ENCODE data around the gene GABBR2. TPM values are rescaled to one million over a fixed set of nuclear protein-coding genes. Genes with fewer than 3 reads are reported as not detected.

GABBR2 gene
- total and polyA plus RNA-seq, 2 donors: 0.14 TPM

DNA sequence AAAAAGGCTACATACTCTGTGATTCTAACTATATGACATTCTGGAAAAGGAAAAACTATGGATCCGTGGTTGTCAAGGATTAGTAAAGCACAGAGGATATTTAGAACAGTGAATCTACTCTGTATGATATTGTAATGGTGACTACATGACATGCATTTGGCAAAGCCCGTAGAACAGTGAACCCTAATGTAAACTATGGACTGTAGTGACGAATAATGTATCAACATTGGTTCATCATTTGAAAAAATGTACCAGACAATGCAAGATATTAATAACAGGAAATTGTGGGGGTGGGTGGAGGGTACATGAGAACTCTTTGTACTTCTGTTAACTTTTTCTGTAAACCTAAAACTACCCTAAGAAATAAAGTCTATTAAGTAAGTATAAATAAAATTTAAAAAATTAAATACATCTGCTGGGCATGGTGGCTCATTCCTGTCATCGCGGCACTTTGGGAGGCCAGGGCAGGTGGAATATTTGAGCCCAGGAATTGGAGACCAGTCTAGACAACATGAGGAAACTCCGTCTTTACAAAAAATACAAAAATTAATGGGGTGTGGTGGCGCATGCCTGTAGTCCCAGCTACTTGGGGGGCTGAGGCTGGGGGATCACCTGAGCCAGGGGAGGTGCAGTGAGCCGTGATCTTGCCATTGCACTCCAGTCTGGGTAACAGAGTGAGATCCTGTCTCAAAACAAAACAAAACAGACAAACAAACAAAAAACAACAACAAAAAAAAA is 351.6 kb downstream of the GABBR2 start:
- Histone ChIP-seq H3K4me1 (ENCODE audit: control insufficient read depth in 2 of 2, insufficient read depth in 2 of 2, low read length in 2 of 2) (no peaks in the 10 kb centered on the region), H3K4me3 (ENCODE audit: low read length in 2 of 2) (no peak overlapping the region), H3K9me3 (ENCODE audit: control insufficient read depth in 2 of 2, insufficient read depth in 1 of 2, low read length in 1 of 2) (no peaks in the 10 kb centered on the region), H3K27ac (ENCODE audit: low read depth in 1 of 2, low read length in 1 of 2) (no peak overlapping the region), H3K27me3 (ENCODE audit: control insufficient read depth in 2 of 2, insufficient read depth in 1 of 2, low read length in 1 of 2) (no peaks in the 10 kb centered on the region), H3K36me3 (ENCODE audit: control insufficient read depth in 2 of 2, insufficient read depth in 2 of 2, low read length in 1 of 2) (no peaks in the 10 kb centered on the region)
- WGBS: 96% methylated on average over 8 of the region's 8 CpGs
- no peak for DNase-seq (ENCODE audit: low read depth in 6 of 9, low spot score in 9 of 9)

DNA sequence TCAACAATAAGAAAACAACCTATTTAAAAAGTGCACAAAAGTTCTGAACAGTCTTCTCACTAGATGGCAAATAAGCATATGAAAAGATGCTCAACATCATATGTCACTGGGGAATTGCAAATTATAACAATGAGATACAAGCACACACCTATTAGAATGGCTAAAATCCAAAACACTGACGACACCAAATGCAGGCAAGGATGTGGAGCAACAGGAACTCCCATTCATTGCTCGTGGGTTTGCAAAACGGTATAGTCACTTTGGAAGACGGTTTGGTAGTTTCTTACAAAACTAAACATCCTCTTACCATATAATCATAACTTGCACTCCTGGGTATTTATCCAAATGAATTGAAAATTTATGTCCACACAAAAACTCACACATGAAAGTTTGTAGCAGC is 352.4 kb downstream of the GABBR2 start:
- no peak overlapping the region for H3K27ac ChIP-seq (ENCODE audit: low read depth in 1 of 2, low read length in 1 of 2)
- no peak for DNase-seq (ENCODE audit: low read depth in 6 of 9, low spot score in 9 of 9)
- H3K4me1 ChIP-seq (ENCODE audit: control insufficient read depth in 2 of 2, insufficient read depth in 2 of 2, low read length in 2 of 2): no peaks in the 10 kb centered on the region
- H3K36me3 ChIP-seq (ENCODE audit: control insufficient read depth in 2 of 2, insufficient read depth in 2 of 2, low read length in 1 of 2): no peaks in the 10 kb centered on the region
- H3K27me3 ChIP-seq (ENCODE audit: control insufficient read depth in 2 of 2, insufficient read depth in 1 of 2, low read length in 1 of 2): no peaks in the 10 kb centered on the region
- 92% methylated on average over 4 of the region's 4 CpGs for WGBS
- H3K4me3 ChIP-seq (ENCODE audit: low read length in 2 of 2): no peak overlapping the region
- H3K9me3 ChIP-seq (ENCODE audit: control insufficient read depth in 2 of 2, insufficient read depth in 1 of 2, low read length in 1 of 2): no peaks in the 10 kb centered on the region

DNA sequence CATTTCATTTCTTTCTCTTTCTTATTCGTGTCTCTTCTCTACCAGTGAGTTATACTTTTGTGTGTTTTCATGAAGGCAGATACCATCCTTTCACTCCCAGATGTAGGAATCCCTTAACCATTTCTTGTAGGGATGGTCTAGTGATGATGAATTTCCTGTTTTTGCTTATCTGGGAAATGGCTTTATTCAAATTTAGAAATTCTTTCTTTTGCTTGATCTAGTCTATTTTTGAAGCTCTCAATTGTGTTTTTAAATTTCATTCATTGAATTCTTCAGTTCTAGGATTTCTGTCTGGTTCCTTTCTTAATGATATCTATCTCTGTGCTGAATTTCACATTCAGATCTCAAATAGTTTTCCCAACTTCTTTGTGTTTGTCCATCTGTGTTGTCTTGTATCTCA is 357.4 kb downstream of the GABBR2 start:
- 0% methylated on average over 1 of the region's 1 CpG for WGBS
- Histone ChIP-seq H3K4me1 (ENCODE audit: control insufficient read depth in 2 of 2, insufficient read depth in 2 of 2, low read length in 2 of 2) (no peaks in the 10 kb centered on the region), H3K36me3 (ENCODE audit: control insufficient read depth in 2 of 2, insufficient read depth in 2 of 2, low read length in 1 of 2) (no peaks in the 10 kb centered on the region), H3K4me3 (ENCODE audit: low read length in 2 of 2) (no peak overlapping the region), H3K27me3 (ENCODE audit: control insufficient read depth in 2 of 2, insufficient read depth in 1 of 2, low read length in 1 of 2) (no peaks in the 10 kb centered on the region), H3K9me3 (ENCODE audit: control insufficient read depth in 2 of 2, insufficient read depth in 1 of 2, low read length in 1 of 2) (no peaks in the 10 kb centered on the region), H3K27ac (ENCODE audit: low read depth in 1 of 2, low read length in 1 of 2) (no peak overlapping the region)
- DNase-seq (ENCODE audit: low read depth in 6 of 9, low spot score in 9 of 9): no peak

DNA sequence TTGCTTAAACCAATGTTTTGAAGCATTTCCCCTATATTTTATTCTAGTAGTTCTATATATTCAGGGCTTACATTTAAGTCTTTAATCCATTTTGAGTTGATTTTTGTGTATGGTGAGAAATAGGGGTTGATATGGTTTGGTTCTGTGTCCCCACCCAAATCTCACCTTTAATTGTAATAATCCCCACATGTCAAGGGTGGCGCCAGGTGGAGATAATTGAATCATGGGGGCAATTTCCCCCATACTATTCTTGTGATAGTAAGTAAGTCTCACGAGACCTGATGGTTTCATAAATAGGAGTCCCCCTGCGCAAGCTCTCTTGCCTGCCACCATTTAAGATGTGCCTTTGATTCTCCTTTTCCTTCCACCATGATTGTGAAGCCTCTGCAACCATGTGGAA is 361.1 kb downstream of the GABBR2 start:
- Histone ChIP-seq H3K27me3 (ENCODE audit: control insufficient read depth in 2 of 2, insufficient read depth in 1 of 2, low read length in 1 of 2) (peaks cover 0 to 5% of the 10 kb centered on the region in 2 donors), H3K4me1 (ENCODE audit: control insufficient read depth in 2 of 2, insufficient read depth in 2 of 2, low read length in 2 of 2) (no peaks in the 10 kb centered on the region), H3K9me3 (ENCODE audit: control insufficient read depth in 2 of 2, insufficient read depth in 1 of 2, low read length in 1 of 2) (no peaks in the 10 kb centered on the region), H3K27ac (ENCODE audit: low read depth in 1 of 2, low read length in 1 of 2) (no peak overlapping the region), H3K4me3 (ENCODE audit: low read length in 2 of 2) (no peak overlapping the region), H3K36me3 (ENCODE audit: control insufficient read depth in 2 of 2, insufficient read depth in 2 of 2, low read length in 1 of 2) (no peaks in the 10 kb centered on the region)
- WGBS: 99% methylated on average over 3 of the region's 3 CpGs
- no peak for DNase-seq (ENCODE audit: low read depth in 6 of 9, low spot score in 9 of 9)

DNA sequence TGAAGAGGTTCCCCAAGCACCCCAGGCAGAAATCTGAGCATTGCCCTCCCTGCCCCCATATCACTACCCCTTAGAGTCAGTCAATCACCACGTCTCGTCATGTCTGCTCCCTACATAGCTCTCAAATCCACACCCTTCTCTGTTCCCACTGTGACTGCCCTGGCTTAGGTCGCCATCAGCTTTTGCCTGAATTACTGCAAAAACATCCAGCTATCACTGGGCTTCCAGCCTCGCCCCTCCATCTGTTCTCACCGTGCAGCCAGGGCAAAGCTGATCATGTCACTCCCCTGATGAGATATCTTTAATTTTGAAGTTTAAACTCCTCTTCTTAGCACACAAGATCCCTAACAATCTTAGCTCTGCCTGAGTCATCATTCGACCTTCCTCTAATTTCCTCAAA is 363.7 kb downstream of the GABBR2 start:
- Histone ChIP-seq H3K27ac (ENCODE audit: low read depth in 1 of 2, low read length in 1 of 2) (no peak overlapping the region), H3K4me3 (ENCODE audit: low read length in 2 of 2) (no peak overlapping the region), H3K36me3 (ENCODE audit: control insufficient read depth in 2 of 2, insufficient read depth in 2 of 2, low read length in 1 of 2) (no peaks in the 10 kb centered on the region), H3K9me3 (ENCODE audit: control insufficient read depth in 2 of 2, insufficient read depth in 1 of 2, low read length in 1 of 2) (no peaks in the 10 kb centered on the region), H3K27me3 (ENCODE audit: control insufficient read depth in 2 of 2, insufficient read depth in 1 of 2, low read length in 1 of 2) (peaks cover 0 to 7% of the 10 kb centered on the region in 2 donors), H3K4me1 (ENCODE audit: control insufficient read depth in 2 of 2, insufficient read depth in 2 of 2, low read length in 2 of 2) (no peaks in the 10 kb centered on the region)
- no peak for DNase-seq (ENCODE audit: low read depth in 6 of 9, low spot score in 9 of 9)
- 85% methylated on average over 6 of the region's 6 CpGs for WGBS

DNA sequence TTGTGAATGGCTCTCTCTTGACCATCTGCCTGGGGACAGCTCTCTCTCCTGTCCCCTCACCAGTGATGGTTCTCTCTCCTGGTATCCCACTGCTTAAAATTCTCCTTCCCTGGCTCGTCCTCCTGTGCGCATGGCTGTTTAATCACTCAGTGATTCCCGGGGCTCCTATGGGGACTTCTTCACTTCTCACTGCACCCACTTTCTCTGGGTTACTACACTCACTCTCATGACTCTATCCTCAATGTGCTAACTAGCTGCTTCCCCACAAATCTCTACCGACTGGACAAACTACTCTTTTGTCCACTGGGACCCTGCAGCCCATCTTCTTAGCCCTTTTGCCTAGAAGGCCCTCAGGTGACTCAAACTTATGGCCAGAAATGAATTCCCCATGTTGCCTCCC is 364.2 kb downstream of the GABBR2 start:
- Histone ChIP-seq H3K4me1 (ENCODE audit: control insufficient read depth in 2 of 2, insufficient read depth in 2 of 2, low read length in 2 of 2) (no peaks in the 10 kb centered on the region), H3K27ac (ENCODE audit: low read depth in 1 of 2, low read length in 1 of 2) (no peak overlapping the region), H3K9me3 (ENCODE audit: control insufficient read depth in 2 of 2, insufficient read depth in 1 of 2, low read length in 1 of 2) (no peaks in the 10 kb centered on the region), H3K36me3 (ENCODE audit: control insufficient read depth in 2 of 2, insufficient read depth in 2 of 2, low read length in 1 of 2) (no peaks in the 10 kb centered on the region), H3K4me3 (ENCODE audit: low read length in 2 of 2) (no peak overlapping the region), H3K27me3 (ENCODE audit: control insufficient read depth in 2 of 2, insufficient read depth in 1 of 2, low read length in 1 of 2) (peaks cover 0 to 7% of the 10 kb centered on the region in 2 donors)
- no peak for DNase-seq (ENCODE audit: low read depth in 6 of 9, low spot score in 9 of 9)
- 93% methylated on average over 4 of the region's 4 CpGs for WGBS

DNA sequence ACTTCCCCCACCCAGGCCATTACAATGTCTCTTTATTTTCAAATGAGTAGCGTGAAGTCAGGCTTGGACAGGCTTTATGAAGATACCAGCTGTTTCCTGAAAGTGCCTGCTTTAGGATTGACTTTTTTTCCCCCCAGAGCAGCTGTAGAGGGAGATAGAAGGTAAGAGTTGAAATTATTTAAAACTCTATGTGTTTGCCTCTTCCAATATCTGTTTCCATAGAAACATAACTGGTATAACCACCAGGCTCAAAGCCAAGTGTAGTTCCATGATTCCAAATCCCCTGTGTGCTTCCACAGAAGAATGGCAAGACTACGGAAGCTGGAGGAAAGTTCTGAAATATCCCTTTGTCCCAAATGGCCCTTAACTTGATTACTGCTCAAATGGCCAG is 365.9 kb downstream of the GABBR2 start:
- H3K27ac ChIP-seq (ENCODE audit: low read depth in 1 of 2, low read length in 1 of 2): no peak overlapping the region
- H3K9me3 ChIP-seq (ENCODE audit: control insufficient read depth in 2 of 2, insufficient read depth in 1 of 2, low read length in 1 of 2): no peaks in the 10 kb centered on the region
- 66% methylated on average over 2 of the region's 2 CpGs for WGBS
- DNase-seq (ENCODE audit: low read depth in 6 of 9, low spot score in 9 of 9): no peak
- H3K27me3 ChIP-seq (ENCODE audit: control insufficient read depth in 2 of 2, insufficient read depth in 1 of 2, low read length in 1 of 2): peaks cover 0 to 7% of the 10 kb centered on the region in 2 donors
- H3K36me3 ChIP-seq (ENCODE audit: control insufficient read depth in 2 of 2, insufficient read depth in 2 of 2, low read length in 1 of 2): no peaks in the 10 kb centered on the region
- H3K4me3 ChIP-seq (ENCODE audit: low read length in 2 of 2): no peak overlapping the region
- no peaks in the 10 kb centered on the region for H3K4me1 ChIP-seq (ENCODE audit: control insufficient read depth in 2 of 2, insufficient read depth in 2 of 2, low read length in 2 of 2)

DNA sequence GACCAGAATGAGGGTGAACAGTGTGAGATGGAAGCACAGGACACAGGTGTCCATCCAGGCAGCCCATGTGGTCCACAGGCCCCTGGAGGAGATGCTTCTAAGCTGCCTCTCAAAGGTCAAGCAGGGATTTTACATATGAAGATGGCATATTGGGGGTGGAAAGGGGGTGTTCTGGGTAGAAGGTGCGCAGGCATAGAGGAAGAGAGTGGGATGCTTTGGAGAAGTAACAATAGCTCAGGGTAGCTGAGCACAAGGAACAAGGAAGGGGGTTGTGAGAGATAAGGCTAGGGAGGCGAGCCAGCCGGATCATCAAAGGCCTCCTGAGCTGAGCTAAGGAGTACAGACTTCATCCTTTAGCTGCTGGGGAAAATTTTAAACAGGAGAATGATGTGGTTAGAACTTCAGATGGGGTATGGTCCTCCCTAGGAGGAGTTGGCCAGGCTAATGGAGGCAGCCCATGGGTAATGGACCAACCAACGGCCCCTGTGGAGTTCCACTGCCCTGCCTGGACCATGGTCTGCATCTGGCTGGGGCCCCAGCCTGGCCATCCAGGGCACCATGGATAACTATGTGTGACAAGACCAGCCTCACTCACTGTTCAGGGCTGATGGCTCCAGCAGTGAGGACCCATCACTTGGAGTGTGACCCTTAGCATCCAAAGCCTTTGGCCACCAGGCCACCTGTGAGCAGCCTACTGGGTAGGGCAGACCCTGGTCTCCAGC is 366.5 kb downstream of the GABBR2 start:
- 93% methylated on average over 4 of the region's 4 CpGs for WGBS
- no peaks in the 10 kb centered on the region for H3K36me3 ChIP-seq (ENCODE audit: control insufficient read depth in 2 of 2, insufficient read depth in 2 of 2, low read length in 1 of 2)
- no peaks in the 10 kb centered on the region for H3K4me1 ChIP-seq (ENCODE audit: control insufficient read depth in 2 of 2, insufficient read depth in 2 of 2, low read length in 2 of 2)
- peaks cover 0 to 7% of the 10 kb centered on the region in 2 donors for H3K27me3 ChIP-seq (ENCODE audit: control insufficient read depth in 2 of 2, insufficient read depth in 1 of 2, low read length in 1 of 2)
- no peaks in the 10 kb centered on the region for H3K9me3 ChIP-seq (ENCODE audit: control insufficient read depth in 2 of 2, insufficient read depth in 1 of 2, low read length in 1 of 2)
- DNase-seq (ENCODE audit: low read depth in 6 of 9, low spot score in 9 of 9): no peak
- no peak overlapping the region for H3K4me3 ChIP-seq (ENCODE audit: low read length in 2 of 2)
- H3K27ac ChIP-seq (ENCODE audit: low read depth in 1 of 2, low read length in 1 of 2): no peak overlapping the region

DNA sequence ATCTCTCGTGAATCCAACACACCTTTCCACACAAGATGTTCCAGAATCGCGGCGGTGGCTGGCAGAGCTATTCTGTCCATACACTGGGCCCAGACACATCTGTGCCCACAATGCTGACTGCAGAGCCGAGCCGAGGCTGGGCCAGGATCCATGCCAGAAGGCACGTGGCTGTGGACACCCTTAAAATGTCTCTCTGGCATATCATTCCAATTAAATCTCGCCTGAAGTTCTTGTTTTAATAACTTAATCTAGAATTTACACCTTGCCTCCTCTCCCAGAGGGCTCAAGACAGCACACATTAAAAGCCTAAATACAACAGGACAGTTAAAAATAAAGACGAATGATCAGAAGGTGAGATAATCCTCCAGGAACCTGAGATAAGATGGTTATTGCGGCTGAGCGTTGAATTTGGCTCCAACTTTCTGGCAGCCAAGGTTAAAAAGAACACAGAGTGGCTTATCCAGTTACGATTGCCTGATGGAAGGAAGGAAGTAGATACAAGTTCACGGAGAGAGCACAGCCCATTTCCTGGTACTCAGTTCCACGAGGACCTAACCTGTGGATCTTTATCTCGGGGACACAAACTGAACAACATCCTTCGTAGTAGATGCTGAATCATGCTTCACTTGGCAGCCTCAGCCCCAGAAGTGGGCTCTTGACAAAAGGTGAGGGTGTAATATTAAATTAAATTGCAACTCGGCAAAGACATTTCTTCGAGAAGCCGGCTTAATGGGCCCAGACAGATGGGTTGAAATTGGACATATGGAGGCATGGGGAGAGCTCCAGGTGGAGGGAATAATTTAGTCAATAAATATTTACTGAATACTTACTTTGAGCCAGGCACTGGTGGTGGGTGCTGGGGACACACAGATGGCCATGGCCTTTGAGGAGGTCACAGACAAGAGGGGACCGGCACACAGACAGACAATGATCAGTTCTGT is 367.3 kb downstream of the GABBR2 start:
- no peaks in the 10 kb centered on the region for H3K36me3 ChIP-seq (ENCODE audit: control insufficient read depth in 2 of 2, insufficient read depth in 2 of 2, low read length in 1 of 2)
- 44% methylated on average over 20 of the region's 20 CpGs for WGBS
- H3K4me1 ChIP-seq (ENCODE audit: control insufficient read depth in 2 of 2, insufficient read depth in 2 of 2, low read length in 2 of 2): no peaks in the 10 kb centered on the region
- H3K27me3 ChIP-seq (ENCODE audit: control insufficient read depth in 2 of 2, insufficient read depth in 1 of 2, low read length in 1 of 2): peaks cover 0 to 7% of the 10 kb centered on the region in 2 donors
- H3K27ac ChIP-seq (ENCODE audit: low read depth in 1 of 2, low read length in 1 of 2): no peak overlapping the region
- no peaks in the 10 kb centered on the region for H3K9me3 ChIP-seq (ENCODE audit: control insufficient read depth in 2 of 2, insufficient read depth in 1 of 2, low read length in 1 of 2)
- DNase-seq (ENCODE audit: low read depth in 6 of 9, low spot score in 9 of 9): no peak
- no peak overlapping the region for H3K4me3 ChIP-seq (ENCODE audit: low read length in 2 of 2)
